Right cardiac atrium (tissue), 5 donors: ENCODE measurements around the gene NXT2. TPM values are rescaled to one million over a fixed set of nuclear protein-coding genes. Genes with fewer than 3 reads are reported as not detected.

ENCODE experiments used
- ATAC-seq, 2 donors: fragments of 200-7000 bp; cut with Tn5 transposase; one replicate each; pipeline versions ENCODE4 v1.8.0 to v1.9.1; 2020; ENCODE audit warnings: moderate library complexity in 2 of 2, mild to moderate bottlenecking in 1 of 2
- DNase-seq, 3 donors: peaks; one replicate each; pipeline ENCODE4 v3.0.0-alpha.2; 2020
- H3K27ac ChIP-seq: one replicate; pipeline ENCODE4 v1.5.1; 2013; ENCODE audit warnings: mild to moderate bottlenecking, low read length, control low read depth, moderate library complexity
- H3K27me3 ChIP-seq: one replicate; pipeline ENCODE4 v1.6.1; 2013; ENCODE audit not compliant: control insufficient read depth, insufficient read depth
- H3K4me1 ChIP-seq: one replicate; pipeline ENCODE4 v1.6.1; 2013; ENCODE audit warnings: low read length; ENCODE audit not compliant: control insufficient read depth, insufficient read depth
- H3K4me3 ChIP-seq: one replicate; pipeline ENCODE4 v1.5.1; 2013; ENCODE audit warnings: low read length, control low read depth
- H3K9me3 ChIP-seq: one replicate; pipeline ENCODE4 v1.6.1; 2013; ENCODE audit warnings: low read length; ENCODE audit not compliant: control insufficient read depth
- WGBS: extraction: QIAGEN DNeasy Blood & Tissue Kit; methylation state at CpG from one replicate; pipeline ENCODE4 v1.1.7; 2013; 5-methylcytosine and 5-hydroxymethylcytosine counted together
- intact Hi-C, 4 donors: fragments of 100-400 bp; cut with DNase I; formaldehyde crosslinking; loops; one replicate each; pipeline versions ENCODE4 v1.11.0 to v1.14.0; 2022 to 2023
- long read RNA-seq, 4 donors: library from polyadenylated mRNA; unstranded; transcript quantifications; one replicate each; pipeline ENCODE4 v2.0.0, GENCODE V29; 2020 to 2021
- polyA plus RNA-seq: library from polyadenylated mRNA; stranded (reverse); fragments of 200-250 nt; gene quantifications from one replicate; pipeline ENCODE4 v1.2.3, GENCODE V29; 2013
- total RNA-seq, 4 donors: library from RNA; stranded (reverse); fragmentation: NEBNext Ultra II Directional; extraction: Animal tissue kit (Norgen Biotek cat#: 25700); gene quantifications; one replicate each; pipeline ENCODE4 v1.2.1, GENCODE V29; 2021
- donor health status: healthy with polysubstance abuse.
- donor health status: DM: no; HTN: yes; CAD: no.
- donor health status: DM: no; HTN: no; CAD: no.
- donor health status: DM: no; HTN: yes; CAD: no; lungs with severe emphysema.
- donor health status: DM: yes; HTN: yes; CAD: no.

Gene NXT2
- 1 to 10 TPM; 1.8 to 2.5 (median 2.1) TPM for total RNA-seq
- 1.7 TPM for polyA plus RNA-seq
- long read RNA-seq, donor 1, partial matches to known transcripts, result 0 of 6 reads
- long read RNA-seq, donor 1, other reads (novel, unspliced or antisense), result 0 of 6 reads
- long read RNA-seq, donor 2, result 0 reads
- long read RNA-seq, donor 3, transcript NXT2-203 (4 exons, 2,562 nt), result major isoform, 5 of 7 reads
- long read RNA-seq, donor 3, partial matches to known transcripts, result 0 of 7 reads
- long read RNA-seq, donor 3, other reads (novel, unspliced or antisense), result 0 of 7 reads
- long read RNA-seq, donor 4, partial matches to known transcripts, result 0 of 2 reads
- long read RNA-seq, donor 4, other reads (novel, unspliced or antisense), result 0 of 2 reads

GRCh38 chrX:109536439-109537323 is at the start of gene NXT2:
Gene NXT2, plus strand, starts transcription at chrX:109536844. Its CDS starts 163 bp downstream, at chrX:109537007.
- DNase-seq (peak; percentile 91 to 96 (median 95)), ATAC-seq (peak; percentile 100)
- Histone ChIP-seq H3K9me3 (no peaks in the 10 kb centered on the region), H3K4me3 (peak within 1 kb of the TSS; percentile 49), H3K27ac (peak within 1 kb of the TSS; percentile 90), H3K4me1 (no peaks in the 10 kb centered on the region), H3K27me3 (no peaks in the 10 kb centered on the region)
- 4% methylated on average over 43 of the region's 43 CpGs for WGBS
- intact Hi-C loops, result no loop called here

DNA sequence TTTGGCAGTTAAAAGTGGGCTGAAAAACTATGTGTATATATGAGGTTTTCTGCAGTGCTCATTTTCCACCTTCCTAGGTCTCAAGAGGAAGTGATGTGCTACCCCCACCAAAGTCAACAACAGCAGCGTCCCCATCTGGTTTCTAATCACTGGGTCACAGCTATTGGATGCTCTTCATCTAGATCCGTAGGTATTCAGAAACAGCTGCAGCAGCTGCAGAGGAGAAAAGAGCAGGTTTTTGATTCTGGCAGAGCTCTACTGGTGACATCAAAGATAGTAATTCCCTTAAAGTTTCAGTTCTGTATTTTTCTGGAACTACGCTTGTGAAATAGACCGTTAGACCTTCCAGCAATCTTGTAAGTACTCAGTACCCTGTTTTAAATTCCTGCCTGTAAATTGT is 49.0 kb upstream of the NXT2 start:
- DNase-seq (no peak), ATAC-seq (no peak)
- Histone ChIP-seq H3K4me3 (no peak overlapping the region), H3K4me1 (no peaks in the 10 kb centered on the region), H3K27ac (no peak overlapping the region), H3K9me3 (no peaks in the 10 kb centered on the region), H3K27me3 (no peaks in the 10 kb centered on the region)
- 31% methylated on average over 4 of the region's 4 CpGs for WGBS
- intact Hi-C loops, result loop anchor here (2.0 to 10.0 kb wide), 4 partner anchors 139 to 407 kb away; no protein-coding TSS in a partner anchor

GRCh38 chrX:109489174-109489573 is 47.5 kb upstream of the NXT2 start:
- no peaks in the 10 kb centered on the region for H3K27me3 ChIP-seq
- no peaks in the 10 kb centered on the region for H3K4me1 ChIP-seq
- intact Hi-C loops, result loop anchor here in 3 of 4 donors (5.0 to 10.0 kb wide), 3 partner anchors 143 to 406 kb away; no protein-coding TSS in a partner anchor
- WGBS, result 93% methylated on average over 2 of the region's 2 CpGs
- no peak overlapping the region for H3K4me3 ChIP-seq
- DNase-seq (no peak), ATAC-seq (no peak)
- H3K27ac ChIP-seq, result no peak overlapping the region
- H3K9me3 ChIP-seq, result no peaks in the 10 kb centered on the region

DNA sequence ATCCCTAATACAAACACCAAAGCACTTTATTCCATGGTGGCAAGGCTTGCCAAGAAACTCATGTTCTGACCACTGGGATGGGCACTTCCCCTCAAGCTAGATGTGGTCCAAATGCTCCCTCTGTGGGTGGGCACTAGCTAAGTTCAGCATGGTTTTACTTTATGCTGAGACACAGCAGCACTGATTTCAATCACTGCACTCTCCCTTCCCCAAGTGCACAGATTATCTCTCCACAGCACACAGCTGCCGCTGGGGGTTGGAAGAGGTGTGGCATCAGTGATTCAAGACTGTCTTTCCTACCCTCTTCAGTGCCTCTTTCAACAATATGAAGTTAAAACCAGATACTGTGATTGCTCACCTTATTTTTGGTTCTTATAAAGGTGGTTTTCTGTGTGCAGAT is 38.2 kb upstream of the NXT2 start:
- 53% methylated on average over 1 of the region's 1 CpG for WGBS
- Histone ChIP-seq H3K9me3 (no peaks in the 10 kb centered on the region), H3K4me1 (no peaks in the 10 kb centered on the region), H3K4me3 (no peak overlapping the region), H3K27me3 (no peaks in the 10 kb centered on the region), H3K27ac (no peak overlapping the region)
- intact Hi-C loops, result no loop called here
- DNase-seq, result no peak
- ATAC-seq, result no peak

DNA sequence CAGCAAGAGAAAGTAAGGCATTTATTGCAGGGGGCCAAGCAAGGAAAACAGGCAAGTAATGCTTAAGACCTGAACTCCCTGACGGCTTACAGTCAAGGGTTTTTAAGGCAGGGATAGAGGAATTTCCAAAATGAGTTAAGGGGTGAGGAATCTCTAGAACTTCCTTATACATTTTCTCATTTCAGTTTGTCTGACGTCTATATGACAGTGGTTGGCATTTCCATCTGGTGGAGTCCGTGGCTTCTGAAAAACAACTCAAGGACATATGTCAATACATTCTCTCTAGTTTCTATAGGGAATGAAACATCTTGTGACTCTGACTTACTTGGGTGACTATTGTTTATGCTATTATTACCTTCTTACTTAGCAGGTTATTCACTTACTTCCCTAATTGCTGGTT is 35.5 kb upstream of the NXT2 start:
- H3K9me3 ChIP-seq, result no peaks in the 10 kb centered on the region
- H3K27me3 ChIP-seq, result no peaks in the 10 kb centered on the region
- DNase-seq (no peak), ATAC-seq (no peak)
- intact Hi-C loops, result no loop called here
- H3K4me3 ChIP-seq, result no peak overlapping the region
- no peak overlapping the region for H3K27ac ChIP-seq
- no peaks in the 10 kb centered on the region for H3K4me1 ChIP-seq
- 65% methylated on average over 3 of the region's 3 CpGs for WGBS

GRCh38 chrX:109508915-109509314 is 27.7 kb upstream of the NXT2 start:
- Histone ChIP-seq H3K4me1 (no peaks in the 10 kb centered on the region), H3K27ac (no peak overlapping the region), H3K9me3 (no peaks in the 10 kb centered on the region), H3K4me3 (no peak overlapping the region), H3K27me3 (no peaks in the 10 kb centered on the region)
- DNase-seq (no peak), ATAC-seq (no peak)
- intact Hi-C loops, result no loop called here

GRCh38 chrX:109511113-109511512 is 25.5 kb upstream of the NXT2 start:
- intact Hi-C loops, result no loop called here
- ATAC-seq (no peak), DNase-seq (no peak)
- Histone ChIP-seq H3K27me3 (no peaks in the 10 kb centered on the region), H3K9me3 (no peaks in the 10 kb centered on the region), H3K4me1 (no peaks in the 10 kb centered on the region), H3K4me3 (no peak overlapping the region), H3K27ac (no peak overlapping the region)
- WGBS, result 64% methylated on average over 1 of the region's 1 CpG

- no peak overlapping the region for H3K27ac ChIP-seq
- 90% methylated on average over 1 of the region's 1 CpG for WGBS
These were observed 17.6 kb upstream of the NXT2 start for GRCh38 chrX:109519001-109519400.

DNA sequence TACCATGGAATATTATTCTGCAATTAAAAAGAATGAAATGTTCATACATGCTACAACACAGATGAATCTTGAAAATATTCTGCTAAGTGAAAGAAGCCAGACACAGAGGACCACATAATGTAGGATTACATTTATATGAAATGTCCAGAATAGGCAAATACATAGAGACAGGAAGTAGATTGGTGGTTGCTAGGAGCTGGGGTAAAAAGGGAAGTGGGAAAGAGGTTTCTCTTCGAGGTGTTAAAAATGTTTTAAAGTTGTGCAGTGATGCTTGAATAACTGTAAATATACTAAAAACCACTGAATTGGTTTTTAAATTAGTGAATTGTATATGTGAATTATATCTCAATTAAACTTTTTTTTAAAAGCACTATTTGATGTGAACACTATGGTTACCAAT is 3.6 kb upstream of the NXT2 start:
- H3K27me3 ChIP-seq, result no peaks in the 10 kb centered on the region
- intact Hi-C loops, result no loop called here
- 41% methylated on average over 1 of the region's 1 CpG for WGBS
- H3K27ac ChIP-seq, result no peak overlapping the region
- no peaks in the 10 kb centered on the region for H3K4me1 ChIP-seq
- H3K9me3 ChIP-seq, result no peaks in the 10 kb centered on the region
- DNase-seq (no peak), ATAC-seq (no peak)
- no peak overlapping the region for H3K4me3 ChIP-seq

More at GRCh38 chrX:109519001-109519400, 17.6 kb upstream of the NXT2 start:
- intact Hi-C loops, result no loop called here
- Histone ChIP-seq H3K4me1 (no peaks in the 10 kb centered on the region), H3K9me3 (no peaks in the 10 kb centered on the region), H3K27me3 (no peaks in the 10 kb centered on the region), H3K4me3 (no peak overlapping the region)
- DNase-seq (no peak), ATAC-seq (no peak)

- Histone ChIP-seq H3K9me3 (no peaks in the 10 kb centered on the region), H3K27ac (no peak overlapping the region), H3K4me3 (no peak overlapping the region), H3K4me1 (no peaks in the 10 kb centered on the region), H3K27me3 (no peaks in the 10 kb centered on the region)
- ATAC-seq, result no peak
- intact Hi-C loops, result no loop called here
- DNase-seq, result no peak
- WGBS, result 35% methylated on average over 2 of the region's 2 CpGs
These were observed 3.0 kb upstream of the NXT2 start for GRCh38 chrX:109533631-109534030.

- Histone ChIP-seq H3K27me3 (no peaks in the 10 kb centered on the region), H3K4me3 (no peak overlapping the region), H3K27ac (no peak overlapping the region), H3K4me1 (no peaks in the 10 kb centered on the region), H3K9me3 (no peaks in the 10 kb centered on the region)
- 83% methylated on average over 10 of the region's 10 CpGs for WGBS
- DNase-seq (peak in 1 of 3 donors; percentile 28), ATAC-seq (no peak)
- intact Hi-C loops, result no loop called here
These were observed 1.7 kb upstream of the NXT2 start for GRCh38 chrX:109534933-109535332.
